Activated CD4-positive, alpha-beta T cell treated with anti-CD3 and anti-CD28 coated beads, Interleukin-2, amount 10 ng/mL, durations not matched to agents 24 days and 14 days (primary cell): ENCODE measurements around the gene LTBP1. TPM values are rescaled to one million over a fixed set of nuclear protein-coding genes. Genes with fewer than 3 reads are reported as not detected.
A peak's percentile ranks its signal among the peaks of the same experiment; 100 is the strongest.
"Not testable (repeated sequence)": the region's sequence is repeated elsewhere in the genome, so short reads cannot be mapped to it uniquely, and the experiment has no call there.

Experiments
- DNase-seq: peaks from one replicate; pipeline ENCODE4 v3.0.0; 2022
- H3K27ac Mint-ChIP-seq: one replicate; pipeline ENCODE4 v1.8.0; 2022; ENCODE audit warnings: mild to moderate bottlenecking, mixed read lengths
- H3K27me3 Mint-ChIP-seq: one replicate; pipeline ENCODE4 v1.8.0; 2022; ENCODE audit warnings: mixed read lengths
- H3K36me3 Mint-ChIP-seq: one replicate; pipeline ENCODE4 v1.8.0; 2022; ENCODE audit warnings: low read depth, mild to moderate bottlenecking, mixed read lengths
- H3K4me1 Mint-ChIP-seq: one replicate; pipeline ENCODE4 v1.8.0; 2021; ENCODE audit warnings: mixed read lengths
- H3K4me3 Mint-ChIP-seq: one replicate; pipeline ENCODE4 v1.8.0; 2022; ENCODE audit warnings: mild to moderate bottlenecking, moderate library complexity, mixed read lengths
- H3K9me3 Mint-ChIP-seq: one replicate; pipeline ENCODE4 v1.8.0; 2021; ENCODE audit warnings: mixed read lengths
- intact Hi-C: fragments of 100-400 bp; cut with micrococcal nuclease; formaldehyde crosslinking; loops from one replicate; pipeline ENCODE4 v1.15.1; 2023
- total RNA-seq: library from RNA; stranded (reverse); gene quantifications from 2 replicates; pipeline ENCODE4 v1.2.3, GENCODE V29; 2022

The LTBP1 gene
- total RNA-seq, 1 donor from 2014 or later: 0.21 TPM

DNA sequence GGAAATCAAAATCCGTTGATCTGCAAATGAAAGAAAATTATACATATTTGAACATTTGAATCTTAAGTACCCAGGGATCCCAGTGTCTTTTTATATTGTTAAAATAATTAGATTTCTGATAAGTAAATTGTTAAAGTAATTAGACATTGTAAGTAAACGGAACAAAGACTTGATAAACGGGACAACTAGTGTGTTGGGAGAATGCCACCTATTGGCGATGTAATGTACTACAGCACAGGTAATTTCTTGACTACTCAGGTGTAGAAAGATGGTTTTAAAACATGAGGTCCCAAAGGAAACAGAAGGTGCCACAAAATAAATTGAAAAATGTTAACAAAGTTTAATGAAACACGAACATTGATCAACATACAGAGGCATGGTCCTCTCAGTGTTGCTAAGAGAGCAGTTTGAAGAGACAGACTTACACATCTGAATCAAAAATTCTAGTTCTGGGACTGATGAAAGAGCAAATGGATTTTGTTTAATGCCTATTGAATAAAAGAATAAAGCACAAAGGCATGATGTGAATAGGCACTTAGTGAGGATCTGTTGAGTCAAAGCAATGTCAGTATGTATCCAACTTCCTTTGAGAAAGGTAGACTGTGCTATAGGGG is 426.3 kb downstream of the LTBP1 start:
- peak; percentile 79 for DNase-seq
- no peak overlapping the region for H3K4me3 Mint-ChIP-seq
- H3K9me3 Mint-ChIP-seq: no peaks in the 10 kb centered on the region

DNA sequence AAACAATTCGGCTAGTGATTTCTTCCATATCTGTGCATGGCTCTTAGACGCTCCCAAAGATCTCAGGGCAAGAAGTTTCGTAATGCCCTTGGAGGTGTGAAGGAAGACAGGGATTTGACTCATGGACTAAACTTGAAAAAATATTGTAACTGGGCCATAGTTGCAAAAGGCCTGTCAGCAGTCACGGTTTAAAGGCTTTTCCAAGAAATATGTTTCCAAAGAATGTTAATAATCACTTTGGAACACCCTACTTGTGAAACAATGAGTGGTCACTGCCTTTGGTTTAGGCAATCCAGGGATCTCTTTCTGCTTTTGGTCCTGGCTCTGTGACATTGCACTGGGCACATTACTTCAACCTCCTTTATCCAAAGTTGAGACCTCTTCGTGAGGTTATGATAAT is 427.2 kb downstream of the LTBP1 start:
- intact Hi-C loops: loop anchor here (2.0 to 10.0 kb wide), 4 partner anchors 208 to 819 kb away; no protein-coding TSS in a partner anchor
- Mint-ChIP-seq H3K9me3 (no peaks in the 10 kb centered on the region), H3K4me1 (no peaks in the 10 kb centered on the region)

More for the DNA sequence above, 426.3 kb downstream of the LTBP1 start:
- H3K4me1 Mint-ChIP-seq: no peaks in the 10 kb centered on the region
- H3K36me3 Mint-ChIP-seq: no peaks in the 10 kb centered on the region
- H3K27ac Mint-ChIP-seq: no peak overlapping the region
- intact Hi-C loops: loop anchor here (2.0 to 10.0 kb wide), 4 partner anchors 209 to 818 kb away; no protein-coding TSS in a partner anchor
- H3K27me3 Mint-ChIP-seq: no peaks in the 10 kb centered on the region

DNA sequence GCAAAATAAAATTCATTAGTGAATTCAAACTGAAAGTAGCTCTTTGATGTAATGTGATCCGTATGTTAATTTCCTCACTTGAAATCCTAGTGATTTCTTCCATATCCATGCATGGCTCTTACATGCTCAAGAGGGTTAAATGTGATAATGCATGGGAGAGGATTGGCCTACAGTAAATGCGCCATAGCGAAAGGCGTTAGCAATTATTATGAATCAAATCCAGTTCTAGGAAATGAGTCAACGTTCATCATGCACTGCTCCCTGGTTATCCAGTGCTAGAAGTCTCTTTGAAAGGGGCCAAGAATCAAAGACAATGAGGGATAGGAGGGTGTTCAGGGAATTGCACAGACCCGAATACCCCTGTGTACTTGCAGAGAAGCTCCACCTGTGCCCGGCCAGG is 428.3 kb downstream of the LTBP1 start:
- intact Hi-C loops: loop anchor here (10.0 kb wide), 2 partner anchors 600 to 820 kb away; no protein-coding TSS in a partner anchor
- Mint-ChIP-seq H3K9me3 (no peaks in the 10 kb centered on the region), H3K27ac (no peak overlapping the region), H3K4me1 (no peaks in the 10 kb centered on the region), H3K4me3 (no peak overlapping the region), H3K27me3 (peaks cover 1% of the 10 kb centered on the region), H3K36me3 (no peaks in the 10 kb centered on the region)
- DNase-seq: no peak

More for the DNA sequence above, 427.2 kb downstream of the LTBP1 start:
- Mint-ChIP-seq H3K27ac (no peak overlapping the region), H3K4me3 (no peak overlapping the region), H3K36me3 (no peaks in the 10 kb centered on the region), H3K27me3 (no peaks in the 10 kb centered on the region)
- no peak for DNase-seq

DNA sequence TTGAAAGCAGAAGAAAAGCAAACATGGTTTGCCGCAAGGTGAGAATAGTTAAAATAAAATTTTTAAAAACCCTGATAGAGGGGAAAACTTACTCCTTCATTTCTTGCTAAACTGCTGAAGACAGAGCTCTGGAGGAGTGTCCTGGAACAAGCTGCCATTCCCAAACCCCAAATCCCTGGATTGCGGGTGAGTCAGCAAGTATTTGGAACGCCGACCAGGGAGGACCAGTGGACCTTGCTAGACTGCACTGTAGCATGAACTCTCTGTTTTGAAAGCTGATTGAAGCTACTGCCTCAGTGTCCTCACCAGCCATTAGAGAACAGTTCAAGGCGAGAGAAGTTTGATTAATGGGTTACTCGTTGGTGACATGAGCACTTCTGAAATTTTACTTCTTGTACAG is 430.3 kb downstream of the LTBP1 start:
- intact Hi-C loops: loop anchor here (10.0 kb wide), 2 partner anchors 602 to 822 kb away; no protein-coding TSS in a partner anchor
- no peak overlapping the region for H3K4me3 Mint-ChIP-seq
- peaks cover 11% of the 10 kb centered on the region for H3K27me3 Mint-ChIP-seq
- no peak for DNase-seq
- H3K36me3 Mint-ChIP-seq: no peaks in the 10 kb centered on the region
- H3K27ac Mint-ChIP-seq: no peak overlapping the region
- no peaks in the 10 kb centered on the region for H3K9me3 Mint-ChIP-seq
- H3K4me1 Mint-ChIP-seq: no peaks in the 10 kb centered on the region

DNA sequence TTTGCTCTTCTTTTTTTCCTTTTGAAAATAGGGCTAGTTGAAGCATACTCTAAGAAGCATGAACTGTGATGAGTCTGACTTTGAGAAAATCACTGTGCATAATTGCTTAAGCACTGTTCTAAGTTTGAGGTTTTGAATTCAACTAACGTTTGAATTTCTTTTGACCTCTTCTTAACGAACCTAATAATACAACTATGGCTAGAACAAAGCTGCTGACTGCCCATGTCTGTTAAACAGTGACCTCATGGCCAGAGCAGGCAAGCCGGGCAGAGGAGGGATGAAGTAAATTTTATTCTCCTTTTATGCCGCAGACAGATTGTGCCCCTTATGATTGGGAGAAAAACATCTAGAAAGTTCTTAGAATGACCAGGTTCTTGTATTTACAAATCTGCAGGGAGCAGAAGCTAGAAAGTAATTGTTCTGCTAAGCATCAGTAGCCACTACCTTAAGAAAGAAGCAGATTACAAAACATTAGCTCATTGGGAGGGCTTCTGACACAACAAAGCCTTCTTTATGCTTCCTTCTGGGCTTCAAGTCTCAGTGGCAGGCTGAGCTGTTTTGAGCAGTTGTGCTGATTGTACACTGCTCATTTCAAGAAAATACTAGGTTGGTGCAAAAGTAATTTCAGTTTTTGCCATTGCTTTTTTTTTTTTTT is 431.9 kb downstream of the LTBP1 start:
- no peaks in the 10 kb centered on the region for H3K36me3 Mint-ChIP-seq
- H3K27ac Mint-ChIP-seq: no peak overlapping the region
- intact Hi-C loops: loop anchor here (10.0 kb wide), 2 partner anchors 604 to 824 kb away; no protein-coding TSS in a partner anchor
- DNase-seq: no peak
- no peaks in the 10 kb centered on the region for H3K9me3 Mint-ChIP-seq
- no peak overlapping the region for H3K4me3 Mint-ChIP-seq
- H3K27me3 Mint-ChIP-seq: peaks cover 13% of the 10 kb centered on the region
- H3K4me1 Mint-ChIP-seq: no peaks in the 10 kb centered on the region

DNA sequence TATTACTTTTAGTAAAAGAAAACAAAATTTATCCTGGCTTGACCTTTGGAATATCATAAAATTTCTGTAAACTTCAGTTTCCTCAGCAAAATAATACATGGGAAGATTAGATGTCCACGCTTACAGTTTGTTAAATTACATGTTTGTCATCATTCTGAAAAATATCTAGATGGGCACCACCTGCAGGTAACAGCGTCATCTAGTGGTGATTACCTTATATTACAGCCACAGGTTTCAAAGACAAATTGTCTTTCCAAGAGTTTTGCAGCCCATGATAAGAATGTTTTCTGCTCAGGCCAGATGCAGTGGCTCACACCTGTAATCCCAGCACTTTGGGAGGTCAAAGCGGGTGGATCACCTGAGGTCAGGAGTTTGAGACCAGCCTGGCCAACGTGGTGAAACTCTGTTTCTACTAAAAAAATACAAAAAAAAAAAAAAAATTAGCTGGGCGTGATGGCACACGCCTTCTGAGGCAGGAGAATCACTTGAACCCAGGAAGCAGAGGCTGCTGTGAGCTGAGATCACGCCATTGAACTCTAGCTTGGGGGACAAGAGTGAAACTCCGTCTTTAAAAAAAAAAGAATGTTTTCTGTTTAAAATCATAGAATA is 433.4 kb downstream of the LTBP1 start:
- Mint-ChIP-seq H3K27ac (no peak overlapping the region), H3K36me3 (no peaks in the 10 kb centered on the region), H3K9me3 (no peaks in the 10 kb centered on the region), H3K4me1 (no peaks in the 10 kb centered on the region), H3K4me3 (no peak overlapping the region), H3K27me3 (peaks cover 13% of the 10 kb centered on the region)
- DNase-seq: no peak
- intact Hi-C loops: no loop called here

DNA sequence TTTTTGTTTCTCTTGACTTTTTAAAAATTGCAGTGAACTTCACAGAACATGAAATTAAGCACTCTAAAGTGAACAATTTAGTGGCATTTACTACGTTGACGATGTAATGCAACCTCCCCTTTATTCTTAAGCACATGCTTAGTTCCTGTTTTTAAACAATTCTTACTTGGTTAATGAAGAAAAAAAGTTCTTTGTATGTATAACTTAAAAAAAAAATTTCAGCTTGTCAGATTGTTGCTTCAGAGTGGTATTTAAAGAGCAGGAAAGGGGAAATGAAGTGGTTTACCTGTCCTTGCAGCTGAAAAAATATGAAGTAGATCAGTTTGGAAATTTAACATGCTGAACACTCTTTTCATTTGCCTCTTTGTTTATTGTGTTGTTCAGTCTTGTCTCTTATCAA is 434.0 kb downstream of the LTBP1 start:
- H3K4me3 Mint-ChIP-seq: no peak overlapping the region
- H3K27ac Mint-ChIP-seq: no peak overlapping the region
- intact Hi-C loops: no loop called here

DNA sequence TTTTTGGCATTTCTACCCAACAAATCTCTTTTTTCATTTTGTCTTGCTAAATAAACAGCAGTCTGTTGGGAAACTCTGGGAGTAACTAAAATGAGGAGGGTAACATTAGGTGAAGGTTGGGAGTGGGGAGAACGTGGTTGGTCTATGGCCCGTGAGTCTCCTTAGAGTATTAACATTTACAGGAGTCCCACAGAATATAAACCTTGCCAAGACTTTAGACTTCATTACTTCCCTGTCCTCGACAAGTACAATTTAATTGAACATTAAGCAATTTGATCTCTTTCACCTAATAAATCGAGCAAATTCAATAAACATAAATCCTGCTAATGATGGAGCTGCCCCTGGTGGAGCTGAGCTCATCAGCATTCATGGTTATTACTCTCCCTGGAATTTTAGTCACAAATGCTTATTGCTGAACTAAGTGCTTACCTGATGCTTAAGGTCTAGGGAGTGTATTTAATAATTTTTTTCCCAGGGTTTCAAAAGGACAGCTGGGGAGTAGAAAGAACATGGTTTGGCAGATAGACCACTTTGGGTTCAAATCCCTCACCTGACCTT is 434.6 kb downstream of the LTBP1 start:
- no peaks in the 10 kb centered on the region for H3K36me3 Mint-ChIP-seq
- H3K4me1 Mint-ChIP-seq: no peaks in the 10 kb centered on the region
- H3K27ac Mint-ChIP-seq: no peak overlapping the region
- peaks cover 15% of the 10 kb centered on the region for H3K27me3 Mint-ChIP-seq
- no peaks in the 10 kb centered on the region for H3K9me3 Mint-ChIP-seq
- intact Hi-C loops: no loop called here
- H3K4me3 Mint-ChIP-seq: no peak overlapping the region
- no peak for DNase-seq

More for the DNA sequence above, 434.0 kb downstream of the LTBP1 start:
- Mint-ChIP-seq H3K36me3 (no peaks in the 10 kb centered on the region), H3K27me3 (peaks cover 13% of the 10 kb centered on the region), H3K9me3 (no peaks in the 10 kb centered on the region), H3K4me1 (no peaks in the 10 kb centered on the region)
- DNase-seq: no peak

DNA sequence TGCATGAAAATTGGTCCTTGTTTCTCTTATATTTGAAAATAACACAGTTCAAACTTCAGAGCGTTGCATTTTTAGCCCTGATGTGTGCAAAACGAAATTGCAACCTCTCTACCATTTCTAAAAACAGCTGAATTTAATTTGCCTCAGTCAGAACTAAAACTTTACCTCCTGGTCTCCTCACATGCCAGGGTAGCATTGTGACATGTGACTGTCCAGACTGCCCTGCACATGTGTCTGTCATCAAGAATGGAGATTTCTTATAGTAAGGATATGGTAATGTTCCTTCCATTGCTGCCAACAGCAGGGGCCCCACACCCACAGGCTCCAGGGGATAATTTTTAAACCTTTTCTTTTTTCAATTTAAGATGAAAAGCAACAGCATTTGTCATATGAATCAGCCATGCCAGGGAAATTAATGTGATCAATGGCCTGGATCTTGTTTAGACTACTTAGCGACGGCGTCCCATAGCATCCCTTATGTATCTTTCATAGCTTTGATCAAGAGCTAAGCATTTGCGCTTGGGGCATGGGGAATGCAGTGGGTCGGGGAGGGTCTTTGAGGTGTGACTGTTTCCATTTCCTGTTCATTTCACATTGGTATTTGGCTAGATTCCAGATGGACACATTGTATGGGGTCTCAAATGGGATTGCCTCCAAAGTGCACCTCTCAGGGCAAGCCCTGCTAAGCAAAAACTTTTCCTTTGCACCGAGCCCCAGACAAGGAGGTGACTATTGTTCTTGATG is 437.3 kb downstream of the LTBP1 start:
- DNase-seq: no peak
- no peaks in the 10 kb centered on the region for H3K4me1 Mint-ChIP-seq
- no peak overlapping the region for H3K4me3 Mint-ChIP-seq
- intact Hi-C loops: no loop called here
- no peaks in the 10 kb centered on the region for H3K36me3 Mint-ChIP-seq
- H3K9me3 Mint-ChIP-seq: no peaks in the 10 kb centered on the region
- H3K27ac Mint-ChIP-seq: no peak overlapping the region
- peaks cover 17% of the 10 kb centered on the region for H3K27me3 Mint-ChIP-seq

DNA sequence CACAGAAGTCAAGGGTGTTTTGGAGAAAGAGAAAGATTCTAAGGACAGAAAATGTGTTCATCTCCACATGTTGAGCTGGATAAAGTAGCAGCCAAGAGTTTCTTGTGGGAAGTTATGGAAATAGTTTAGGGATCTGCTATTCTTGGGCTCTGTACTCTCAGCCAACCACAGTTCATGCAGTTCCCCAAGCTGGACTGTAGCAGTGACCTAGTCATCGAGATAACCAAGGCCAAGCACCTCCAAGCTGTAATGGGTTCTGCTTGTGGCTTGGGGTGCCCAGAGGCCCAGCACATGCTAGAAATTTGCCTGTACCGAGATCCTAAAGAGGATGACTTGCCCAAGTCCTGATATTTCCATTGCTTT is 437.8 kb downstream of the LTBP1 start:
- H3K4me1 Mint-ChIP-seq: no peaks in the 10 kb centered on the region
- no peaks in the 10 kb centered on the region for H3K9me3 Mint-ChIP-seq
- peaks cover 15% of the 10 kb centered on the region for H3K27me3 Mint-ChIP-seq
- no peak overlapping the region for H3K4me3 Mint-ChIP-seq
- no peaks in the 10 kb centered on the region for H3K36me3 Mint-ChIP-seq
- no peak overlapping the region for H3K27ac Mint-ChIP-seq
- intact Hi-C loops: no loop called here
- no peak for DNase-seq

DNA sequence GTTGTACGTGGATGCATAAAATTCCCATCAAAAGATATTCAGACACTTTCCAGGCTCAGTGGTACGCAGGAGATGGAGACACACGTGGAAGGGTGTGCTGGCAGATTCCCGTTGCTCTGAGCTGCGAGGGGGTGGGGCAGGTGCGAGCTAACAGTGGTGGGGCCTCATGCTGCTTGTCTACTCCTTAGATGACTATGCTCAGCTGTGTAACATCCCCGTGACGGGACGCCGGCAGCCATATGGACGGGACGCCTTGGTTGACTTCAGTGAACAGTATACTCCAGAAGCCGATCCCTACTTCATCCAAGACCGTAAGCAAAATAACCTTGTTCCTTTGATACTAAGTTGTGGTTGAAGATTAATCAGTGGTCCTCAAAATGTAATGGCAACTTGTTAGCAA is 442.2 kb downstream of the LTBP1 start:
- Mint-ChIP-seq H3K36me3 (no peaks in the 10 kb centered on the region), H3K27ac (no peak overlapping the region), H3K27me3 (peaks cover 5% of the 10 kb centered on the region), H3K4me3 (no peak overlapping the region), H3K9me3 (no peaks in the 10 kb centered on the region), H3K4me1 (no peaks in the 10 kb centered on the region)
- no peak for DNase-seq
- intact Hi-C loops: no loop called here

DNA sequence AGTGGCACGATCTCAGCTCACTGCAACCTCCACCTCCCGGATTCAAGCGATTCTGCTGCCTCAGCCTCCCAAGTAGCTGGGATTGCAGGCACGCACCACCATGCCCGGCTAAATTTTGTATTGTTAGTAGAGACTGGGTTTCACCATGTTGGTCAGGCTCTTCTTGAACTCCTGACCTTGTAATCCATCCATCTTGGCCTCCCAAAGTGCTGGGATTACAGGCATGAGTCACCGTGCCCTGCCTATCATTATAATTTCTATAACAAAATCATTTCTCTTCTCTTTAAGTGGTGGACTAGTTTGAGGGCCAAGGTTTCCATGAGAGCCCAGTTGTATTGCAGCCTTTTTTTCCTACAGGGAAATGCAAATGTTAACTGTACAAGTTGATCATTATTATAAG is 442.9 kb downstream of the LTBP1 start:
- H3K27ac Mint-ChIP-seq, intact Hi-C loops, H3K4me3 Mint-ChIP-seq, H3K36me3 Mint-ChIP-seq, DNase-seq, H3K9me3 Mint-ChIP-seq, H3K27me3 Mint-ChIP-seq, H3K4me1 Mint-ChIP-seq: not testable (repeated sequence)

DNA sequence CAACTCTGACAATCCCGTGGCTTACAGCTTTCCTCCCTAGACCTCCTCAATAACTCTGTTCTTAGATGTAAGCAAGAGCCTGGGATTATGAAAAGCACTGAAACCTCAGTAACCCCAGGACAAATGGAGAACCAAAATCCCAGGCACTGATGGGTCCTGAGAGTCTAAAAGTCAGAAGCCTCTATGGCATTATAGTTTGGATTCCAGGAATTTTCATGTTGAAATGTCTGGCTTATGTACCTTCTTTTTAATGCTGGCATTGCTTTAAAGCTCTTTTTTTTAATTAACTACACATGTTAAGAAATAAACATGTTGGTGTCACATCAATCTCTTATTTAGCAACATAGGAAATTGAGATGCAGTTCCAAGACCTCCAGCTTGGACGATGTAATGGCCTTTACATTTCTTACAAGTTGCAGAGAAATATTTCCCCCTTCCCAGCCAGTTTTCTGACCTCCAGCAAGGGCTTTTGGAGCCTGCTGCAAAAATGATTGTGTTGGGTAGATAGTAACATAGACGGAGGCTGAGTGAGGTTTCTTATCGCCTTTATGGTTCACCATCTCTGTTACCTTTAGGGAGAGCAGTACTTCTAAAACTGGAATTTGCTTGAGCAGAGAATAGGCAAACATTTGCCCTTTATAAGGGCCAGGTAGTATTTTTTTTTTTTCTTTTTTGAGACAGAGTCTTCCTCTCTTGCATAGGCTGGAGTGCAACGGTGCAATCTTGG is 444.9 kb downstream of the LTBP1 start:
- DNase-seq: no peak
- Mint-ChIP-seq H3K4me3 (no peak overlapping the region), H3K4me1 (no peaks in the 10 kb centered on the region), H3K27ac (no peak overlapping the region), H3K27me3 (peaks cover 3% of the 10 kb centered on the region), H3K9me3 (no peaks in the 10 kb centered on the region), H3K36me3 (no peaks in the 10 kb centered on the region)
- intact Hi-C loops: no loop called here
